Thoracic aorta (tissue), 2 donors: ENCODE results near the gene LRRC25. TPM values are rescaled to one million over a fixed set of nuclear protein-coding genes. Genes with fewer than 3 reads are reported as not detected.

Source experiments
- ATAC-seq: fragments of 150-250 bp; one replicate; pipeline ENCODE4 v1.8.0; 2017; ENCODE audit warnings: low read depth; ENCODE audit not compliant: insufficient number of reproducible peaks, low FRiP score
- DNase-seq: peaks from one replicate; pipeline ENCODE4 v3.0.0-alpha.2; 2020; ENCODE audit warnings: low spot score
- H3K27ac ChIP-seq, 2 donors: fragments of 200-600 bp; sonication (generic); 1 replicate in 1 of 2; 2 replicates in 1 of 2; pipeline ENCODE4 v1.5.1; 2016; ENCODE audit warnings: mild to moderate bottlenecking in 2 of 2, moderate library complexity in 2 of 2
- H3K27me3 ChIP-seq: fragments of 200-600 bp; sonication (generic); replicated peaks from 2 replicates; pipeline ENCODE4 v1.6.0; 2016; ENCODE audit warnings: mild to moderate bottlenecking; ENCODE audit not compliant: insufficient read depth
- H3K36me3 ChIP-seq: fragments of 200-600 bp; sonication (generic); one replicate; pipeline ENCODE4 v1.5.1; 2016
- H3K4me1 ChIP-seq, 2 donors: fragments of 200-600 bp; sonication (generic); 1 replicate in 1 of 2; 2 replicates in 1 of 2; pipeline versions ENCODE4 v1.5.1 to v1.6.0; 2016; ENCODE audit warnings: low read depth in 2 of 2, mild to moderate bottlenecking in 1 of 2; ENCODE audit not compliant: control insufficient read depth in 1 of 2
- H3K4me3 ChIP-seq: fragments of 200-600 bp; sonication (generic); 2 replicates; pipeline ENCODE4 v1.5.1; 2016; ENCODE audit warnings: mild to moderate bottlenecking
- H3K9me3 ChIP-seq: fragments of 200-600 bp; sonication (generic); 2 replicates; pipeline ENCODE4 v1.5.1; 2016
- CTCF ChIP-seq: fragments of 200-600 bp; sonication (generic); IDR thresholded peaks from one replicate; pipeline ENCODE4 v1.5.1; 2019; ENCODE audit warnings: antibody characterized with exemption
- total RNA-seq, 2 donors: library from RNA; depleted of rRNA; stranded (reverse); fragments of >200 nt; gene quantifications; one replicate each; pipeline versions ENCODE4 v1.1.0 to v1.2.3, GENCODE V29; 2016

LRRC25 gene
- total RNA-seq, 2 donors from 2014 or later: 18.7 to 30.3 TPM

GRCh38 chr19:18388100-18388959 lies 9.1 kb downstream of the LRRC25 start:
- Histone ChIP-seq H3K27me3 (no peaks in the 10 kb centered on the region), H3K4me1 (peaks cover 3 to 21% of the 10 kb centered on the region in 2 donors), H3K36me3 (no peaks in the 10 kb centered on the region), H3K27ac (peak overlapping the region in 1 of 2 donors; percentile 37), H3K9me3 (no peaks in the 10 kb centered on the region), H3K4me3 (peak overlapping the region; percentile 67)
- no peak for ATAC-seq
- peak; percentile 40 for DNase-seq
- TF ChIP-seq CTCF: peak; percentile 100

- Histone ChIP-seq H3K4me1 (peaks cover 3 to 21% of the 10 kb centered on the region in 2 donors), H3K4me3 (peak overlapping the region; percentile 41), H3K36me3 (no peaks in the 10 kb centered on the region), H3K9me3 (no peaks in the 10 kb centered on the region), H3K27me3 (no peaks in the 10 kb centered on the region), H3K27ac (no peak overlapping the region)
- DNase-seq (no peak), ATAC-seq (no peak)
- no peak for TF ChIP-seq CTCF
Measured at GRCh38 chr19:18386543-18387271, 10.7 kb downstream of the LRRC25 start.

- Histone ChIP-seq H3K4me3 (peak within 1 kb of the TSS; percentile 41), H3K36me3 (no peaks in the 10 kb centered on the region), H3K4me1 (peaks cover 3 to 25% of the 10 kb centered on the region in 2 donors), H3K9me3 (no peaks in the 10 kb centered on the region), H3K27ac (no peak within 1 kb of the TSS), H3K27me3 (no peaks in the 10 kb centered on the region)
- TF ChIP-seq CTCF: peak; percentile 33
- ATAC-seq (no peak), DNase-seq (no peak)
Measured at GRCh38 chr19:18385675-18386542, 11.5 kb downstream of the LRRC25 start, which contains the start of gene GDF15. Gene GDF15 (plus strand): TSS chr19:18386158. CDS start chr19:18386190, 32 bp downstream.

- Histone ChIP-seq H3K27ac (no peak overlapping the region), H3K27me3 (no peaks in the 10 kb centered on the region), H3K36me3 (no peaks in the 10 kb centered on the region), H3K4me1 (peaks cover 3 to 31% of the 10 kb centered on the region in 2 donors), H3K9me3 (no peaks in the 10 kb centered on the region), H3K4me3 (no peak overlapping the region)
- no peak for DNase-seq
- no peak for TF ChIP-seq CTCF
- ATAC-seq: no peak
Measured at GRCh38 chr19:18385359-18385674, 12.1 kb downstream of the LRRC25 start.
